UCSD-AML1 (cell line): Measurements from ENCODE around the gene ZNF543.

Experiments used
- DNase-seq: peaks from one replicate; lab custom pipeline; 2025; ENCODE audit not compliant: unreplicated experiment; lab: John Stamatoyannopoulos, UW

ZNF543 gene

DNA sequence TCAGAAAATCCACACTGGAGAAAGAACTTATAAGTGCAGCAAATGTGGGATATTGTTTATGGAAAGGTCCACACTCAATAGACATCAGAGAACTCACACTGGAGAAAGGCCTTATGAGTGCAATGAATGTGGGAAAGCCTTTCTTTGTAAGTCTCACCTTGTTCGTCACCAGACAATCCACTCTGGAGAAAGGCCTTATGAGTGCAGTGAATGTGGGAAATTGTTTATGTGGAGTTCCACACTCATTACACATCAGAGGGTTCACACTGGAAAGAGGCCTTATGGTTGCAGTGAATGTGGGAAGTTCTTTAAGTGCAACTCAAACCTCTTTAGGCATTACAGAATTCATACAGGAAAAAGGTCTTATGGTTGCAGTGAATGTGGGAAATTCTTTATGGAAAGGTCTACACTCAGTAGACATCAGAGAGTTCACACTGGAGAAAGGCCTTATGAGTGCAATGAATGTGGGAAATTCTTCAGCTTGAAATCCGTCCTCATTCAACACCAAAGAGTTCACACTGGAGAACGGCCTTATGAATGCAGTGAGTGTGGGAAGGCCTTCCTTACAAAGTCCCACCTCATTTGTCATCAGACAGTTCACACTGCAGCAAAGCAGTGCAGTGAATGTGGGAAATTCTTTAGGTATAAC, 57.4 kb downstream of the ZNF543 start:
- DNase-seq, result no peak
